ENCODE results near the gene HOTAIR. TPM values are rescaled to one million over a fixed set of nuclear protein-coding genes. Genes with fewer than 3 reads are reported as not detected.

HOTAIR gene
- polyA plus RNA-seq, 1 donor from 2014 or later: not detected

DNA sequence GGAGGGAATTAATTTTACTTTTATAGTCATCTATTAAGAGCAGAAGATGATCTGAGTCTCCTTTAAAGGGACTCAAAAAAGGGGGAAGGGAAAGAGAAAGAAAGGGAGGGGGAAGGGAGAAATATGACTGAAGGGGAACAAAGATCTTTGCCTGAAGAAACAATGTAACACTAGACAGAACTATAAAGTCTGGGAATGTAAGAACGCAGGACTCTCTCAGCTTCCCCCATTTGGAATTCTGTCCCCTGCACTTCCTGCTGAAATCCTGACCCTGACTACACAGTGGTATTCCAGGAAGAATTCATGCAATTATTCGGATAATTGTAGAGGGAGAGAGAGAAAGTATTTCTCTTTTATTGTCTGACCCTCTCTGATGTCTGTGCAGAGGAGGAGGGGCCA lies 10.4 kb downstream of the HOTAIR start:
- Histone ChIP-seq H3K27me3 (ENCODE audit: insufficient read depth, low read depth, low read length) (peaks cover 100% of the 10 kb centered on the region), H3K79me2 (replicated peaks; ENCODE audit: insufficient read depth, low read length) (no peaks in the 10 kb centered on the region), H3K36me3 (ENCODE audit: insufficient read depth, low read length) (no peaks in the 10 kb centered on the region), H3K27ac (ENCODE audit: low read length) (no peak overlapping the region), H3K9me2 (ENCODE audit: insufficient read depth, low read length) (no peaks in the 10 kb centered on the region), H2AFZ (ENCODE audit: low read depth, low read length) (no peak overlapping the region), H4K20me1 (ENCODE audit: insufficient read depth) (no peaks in the 10 kb centered on the region), H3F3A (ENCODE audit: insufficient read depth, low read length, poor library complexity, severe bottlenecking) (no peaks in the 10 kb centered on the region), H3K9me3 (ENCODE audit: low read length) (no peaks in the 10 kb centered on the region), H3K4me3 (ENCODE audit: low read length) (no peak overlapping the region), H3K4me2 (ENCODE audit: low read length) (no peak overlapping the region), H3K9ac (ENCODE audit: low read length) (no peak overlapping the region)
- TF ChIP-seq MXI1 (conservative IDR thresholded peaks at IDR 0.05; ENCODE audit: poor library complexity, severe bottlenecking): no peak

GRCh38 chr12:53963434-53964314 lies 11.1 kb downstream of the HOTAIR start:
- no peak overlapping the region for H3K9ac ChIP-seq (ENCODE audit: low read length)
- H3K79me2 ChIP-seq (replicated peaks; ENCODE audit: insufficient read depth, low read length): no peaks in the 10 kb centered on the region

More at GRCh38 chr12:53963434-53964314, 11.1 kb downstream of the HOTAIR start:
- Histone ChIP-seq H2AFZ (ENCODE audit: low read depth, low read length) (no peak overlapping the region), H3K9me2 (ENCODE audit: insufficient read depth, low read length) (no peaks in the 10 kb centered on the region), H3K4me3 (ENCODE audit: low read length) (no peak overlapping the region), H3K36me3 (ENCODE audit: insufficient read depth, low read length) (no peaks in the 10 kb centered on the region), H3K9me3 (ENCODE audit: low read length) (no peaks in the 10 kb centered on the region), H4K20me1 (ENCODE audit: insufficient read depth) (no peaks in the 10 kb centered on the region), H3K27me3 (ENCODE audit: insufficient read depth, low read depth, low read length) (peaks cover 100% of the 10 kb centered on the region), H3K27ac (ENCODE audit: low read length) (no peak overlapping the region), H3K4me2 (ENCODE audit: low read length) (no peak overlapping the region), H3F3A (ENCODE audit: insufficient read depth, low read length, poor library complexity, severe bottlenecking) (no peaks in the 10 kb centered on the region)
- TF ChIP-seq EZH2 (IDR thresholded peaks at IDR 0.05; ENCODE audit: borderline replicate concordance, insufficient read depth, low read length, poor library complexity, severe bottlenecking): no peak
- TF ChIP-seq POLR2AphosphoS5 (IDR thresholded peaks at IDR 0.05): no peak
- TF ChIP-seq TAF1 (IDR thresholded peaks at IDR 0.05; ENCODE audit: low read depth): no peak
- no peak for TF ChIP-seq REST (IDR thresholded peaks at IDR 0.05; ENCODE audit: borderline replicate concordance)
- no peak for TF ChIP-seq MXI1 (conservative IDR thresholded peaks at IDR 0.05; ENCODE audit: poor library complexity, severe bottlenecking)
- no peak for TF ChIP-seq RAD21 (conservative IDR thresholded peaks at IDR 0.05)
- TF ChIP-seq, protein P1, sequence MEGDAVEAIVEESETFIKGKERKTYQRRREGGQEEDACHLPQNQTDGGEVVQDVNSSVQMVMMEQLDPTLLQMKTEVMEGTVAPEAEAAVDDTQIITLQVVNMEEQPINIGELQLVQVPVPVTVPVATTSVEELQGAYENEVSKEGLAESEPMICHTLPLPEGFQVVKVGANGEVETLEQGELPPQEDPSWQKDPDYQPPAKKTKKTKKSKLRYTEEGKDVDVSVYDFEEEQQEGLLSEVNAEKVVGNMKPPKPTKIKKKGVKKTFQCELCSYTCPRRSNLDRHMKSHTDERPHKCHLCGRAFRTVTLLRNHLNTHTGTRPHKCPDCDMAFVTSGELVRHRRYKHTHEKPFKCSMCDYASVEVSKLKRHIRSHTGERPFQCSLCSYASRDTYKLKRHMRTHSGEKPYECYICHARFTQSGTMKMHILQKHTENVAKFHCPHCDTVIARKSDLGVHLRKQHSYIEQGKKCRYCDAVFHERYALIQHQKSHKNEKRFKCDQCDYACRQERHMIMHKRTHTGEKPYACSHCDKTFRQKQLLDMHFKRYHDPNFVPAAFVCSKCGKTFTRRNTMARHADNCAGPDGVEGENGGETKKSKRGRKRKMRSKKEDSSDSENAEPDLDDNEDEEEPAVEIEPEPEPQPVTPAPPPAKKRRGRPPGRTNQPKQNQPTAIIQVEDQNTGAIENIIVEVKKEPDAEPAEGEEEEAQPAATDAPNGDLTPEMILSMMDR (IDR thresholded peaks at IDR 0.05; ENCODE audit: poor library complexity, severe bottlenecking): no peak
